Stomach smooth muscle (tissue), 2 donors: ENCODE results near the gene CUBN.

Experiments used
- H3K27ac ChIP-seq: one replicate; pipeline ENCODE4 v1.7.0; 2013; ENCODE audit warnings: mild to moderate bottlenecking, low read length, inconsistent platforms
- H3K27me3 ChIP-seq, 2 donors: one replicate each; pipeline ENCODE4 v1.7.0; 2013; ENCODE audit warnings: low read length in 2 of 2; ENCODE audit not compliant: insufficient read depth in 2 of 2, control insufficient read depth in 1 of 2
- H3K36me3 ChIP-seq, 2 donors: one replicate each; pipeline ENCODE4 v1.7.0; 2013; ENCODE audit warnings: low read length in 2 of 2; ENCODE audit not compliant: control insufficient read depth in 2 of 2, insufficient read depth in 2 of 2
- H3K4me1 ChIP-seq: one replicate; pipeline ENCODE4 v1.7.0; 2013; ENCODE audit warnings: low read length; ENCODE audit not compliant: control insufficient read depth, insufficient read depth
- H3K4me3 ChIP-seq, 2 donors: one replicate each; pipeline ENCODE4 v1.7.0; 2013; ENCODE audit warnings: low read length in 2 of 2
- H3K9ac ChIP-seq, 2 donors: one replicate each; pipeline ENCODE4 v1.7.0; 2013; ENCODE audit warnings: low read length in 2 of 2, mild to moderate bottlenecking in 1 of 2
- H3K9me3 ChIP-seq, 2 donors: one replicate each; pipeline ENCODE4 v1.7.0; 2013; ENCODE audit warnings: low read length in 2 of 2; ENCODE audit not compliant: control insufficient read depth in 2 of 2
- donor health status: healthy.
- donor health status: Pancreatic carcinoma.

Gene CUBN

GRCh38 chr10:17161775-17162174, 32.2 kb upstream of the CUBN start:
- Histone ChIP-seq H3K36me3 (no peaks in the 10 kb centered on the region), H3K9me3 (no peaks in the 10 kb centered on the region), H3K4me3 (no peak overlapping the region), H3K9ac (no peak overlapping the region), H3K27ac (no peak overlapping the region), H3K4me1 (no peaks in the 10 kb centered on the region), H3K27me3 (no peaks in the 10 kb centered on the region)

- H3K4me1 ChIP-seq = no peaks in the 10 kb centered on the region
- H3K27ac ChIP-seq = no peak overlapping the region
Observed at GRCh38 chr10:17157024-17157423, 27.4 kb upstream of the CUBN start.

GRCh38 chr10:17155826-17156225, 26.2 kb upstream of the CUBN start:
- Histone ChIP-seq H3K4me3 (no peak overlapping the region), H3K9me3 (no peaks in the 10 kb centered on the region), H3K4me1 (no peaks in the 10 kb centered on the region), H3K27ac (no peak overlapping the region), H3K27me3 (no peaks in the 10 kb centered on the region), H3K9ac (no peak overlapping the region), H3K36me3 (peaks cover 0 to 8% of the 10 kb centered on the region in 2 donors)

More at GRCh38 chr10:17157024-17157423, 27.4 kb upstream of the CUBN start:
- Histone ChIP-seq H3K9me3 (no peaks in the 10 kb centered on the region), H3K4me3 (no peak overlapping the region), H3K27me3 (no peaks in the 10 kb centered on the region), H3K36me3 (peaks cover 0 to 8% of the 10 kb centered on the region in 2 donors), H3K9ac (no peak overlapping the region)

- Histone ChIP-seq H3K27me3 (no peaks in the 10 kb centered on the region), H3K4me3 (no peak overlapping the region), H3K4me1 (no peaks in the 10 kb centered on the region), H3K9me3 (no peaks in the 10 kb centered on the region), H3K27ac (no peak overlapping the region), H3K36me3 (peaks cover 0 to 8% of the 10 kb centered on the region in 2 donors), H3K9ac (no peak overlapping the region)
Observed at GRCh38 chr10:17154116-17154515, 24.5 kb upstream of the CUBN start.

GRCh38 chr10:17153321-17153720, 23.7 kb upstream of the CUBN start:
- no peak overlapping the region for H3K9ac ChIP-seq
- H3K27ac ChIP-seq = no peak overlapping the region
- no peak overlapping the region for H3K4me3 ChIP-seq
- H3K4me1 ChIP-seq = no peaks in the 10 kb centered on the region
- peaks cover 0 to 8% of the 10 kb centered on the region in 2 donors for H3K36me3 ChIP-seq
- no peaks in the 10 kb centered on the region for H3K27me3 ChIP-seq
- no peaks in the 10 kb centered on the region for H3K9me3 ChIP-seq

- Histone ChIP-seq H3K9ac (no peak overlapping the region), H3K27me3 (no peaks in the 10 kb centered on the region), H3K27ac (no peak overlapping the region), H3K4me3 (no peak overlapping the region), H3K9me3 (no peaks in the 10 kb centered on the region), H3K36me3 (peaks cover 0 to 8% of the 10 kb centered on the region in 2 donors), H3K4me1 (no peaks in the 10 kb centered on the region)
Observed at GRCh38 chr10:17151716-17152115, 22.1 kb upstream of the CUBN start.

- H3K9ac ChIP-seq = no peak overlapping the region
- H3K36me3 ChIP-seq = peaks cover 0 to 6% of the 10 kb centered on the region in 2 donors
- no peaks in the 10 kb centered on the region for H3K4me1 ChIP-seq
- H3K9me3 ChIP-seq = no peaks in the 10 kb centered on the region
- H3K27me3 ChIP-seq = no peaks in the 10 kb centered on the region
- no peak overlapping the region for H3K4me3 ChIP-seq
- no peak overlapping the region for H3K27ac ChIP-seq
Observed at GRCh38 chr10:17147884-17148489, 18.4 kb upstream of the CUBN start.

GRCh38 chr10:17146892-17147291, 17.3 kb upstream of the CUBN start:
- H3K9me3 ChIP-seq = no peaks in the 10 kb centered on the region
- H3K4me3 ChIP-seq = no peak overlapping the region
- H3K27me3 ChIP-seq = no peaks in the 10 kb centered on the region
- H3K4me1 ChIP-seq = no peaks in the 10 kb centered on the region
- no peak overlapping the region for H3K9ac ChIP-seq
- no peaks in the 10 kb centered on the region for H3K36me3 ChIP-seq
- no peak overlapping the region for H3K27ac ChIP-seq

- Histone ChIP-seq H3K9me3 (no peaks in the 10 kb centered on the region), H3K9ac (no peak overlapping the region), H3K27me3 (no peaks in the 10 kb centered on the region), H3K27ac (no peak overlapping the region), H3K4me1 (no peaks in the 10 kb centered on the region), H3K4me3 (no peak overlapping the region), H3K36me3 (no peaks in the 10 kb centered on the region)
Observed at GRCh38 chr10:17145239-17145638, 15.6 kb upstream of the CUBN start.

- Histone ChIP-seq H3K4me3 (no peak overlapping the region), H3K27ac (no peak overlapping the region), H3K9me3 (no peaks in the 10 kb centered on the region), H3K27me3 (no peaks in the 10 kb centered on the region), H3K4me1 (no peaks in the 10 kb centered on the region), H3K36me3 (no peaks in the 10 kb centered on the region), H3K9ac (no peak overlapping the region)
Observed at GRCh38 chr10:17144757-17145156, 15.1 kb upstream of the CUBN start.

- Histone ChIP-seq H3K4me3 (no peak overlapping the region), H3K27ac (no peak overlapping the region), H3K27me3 (no peaks in the 10 kb centered on the region), H3K9me3 (no peaks in the 10 kb centered on the region), H3K9ac (no peak overlapping the region), H3K36me3 (no peaks in the 10 kb centered on the region), H3K4me1 (no peaks in the 10 kb centered on the region)
Observed at GRCh38 chr10:17144032-17144431, 14.4 kb upstream of the CUBN start.
